ENCODE measurements around the gene ATP1B1. TPM values are rescaled to one million over a fixed set of nuclear protein-coding genes. Genes with fewer than 3 reads are reported as not detected.

The ATP1B1 gene
- total RNA-seq, 1 experiment from 2014 or later = 48.6 TPM

GRCh38 chr1:169133801-169134502 lies 27.5 kb downstream of the ATP1B1 start:
- Histone ChIP-seq H3K4me1 (ENCODE audit: control insufficient read depth in 1 of 2, insufficient read depth in 2 of 2, low read length in 2 of 2) (peaks cover 0 to 22% of the 10 kb centered on the region in 2 experiments; a peak in 2 of 4 replicates), H3K9ac (ENCODE audit: low read length) (no peak overlapping the region), H3K9me3 (ENCODE audit: control insufficient read depth in 1 of 2, insufficient read depth in 1 of 2, low read depth in 1 of 2, low read length in 2 of 2) (no peaks in the 10 kb centered on the region), H3K27ac (ENCODE audit: low read depth, low read length) (no peak overlapping the region), H4K20me1 (ENCODE audit: insufficient read depth) (no peaks in the 10 kb centered on the region), H3K79me2 (ENCODE audit: insufficient read depth, low read length) (0 out of 2 replicates have a peak, but pooled peaks cover 4% of the 10 kb centered on the region), H3K9me2 (ENCODE audit: insufficient read depth) (no peaks in the 10 kb centered on the region), H3K4me2 (ENCODE audit: low read length) (no peak overlapping the region), H2AFZ (ENCODE audit: low read depth, low read length, poor library complexity, severe bottlenecking) (no peak overlapping the region), H3K4me3 (replicated peaks in 1 of 2; ENCODE audit: low read depth in 1 of 2, low read length in 2 of 2) (no peak overlapping the region), H3K36me3 (ENCODE audit: control insufficient read depth in 1 of 2, insufficient read depth in 2 of 2, low read length in 2 of 2) (peaks cover 7 to 29% of the 10 kb centered on the region in 2 experiments; a peak in 2 of 4 replicates), H3K27me3 (ENCODE audit: insufficient read depth, low read length) (no peaks in the 10 kb centered on the region)
- no TSS peak for BruUV-seq (replicated peaks)
- RAD21 ChIA-PET (ENCODE audit: low non-redundant PET in 1 of 2, low total read pairs in 2 of 2, uncharacterized antibody in 2 of 2, unreplicated experiment in 2 of 2) = interaction anchor here in 1 of 2 experiments (0.6 kb wide), 1 partner anchor 395 kb away, joined by 3 read pairs; no protein-coding TSS in a partner anchor
- CTCF ChIA-PET = interaction anchor here (1.2 kb wide), 1 partner anchor 528 kb away, joined by 3 read pairs; no protein-coding TSS in a partner anchor
- TF ChIP-seq TCF7L2 (IDR thresholded peaks at IDR 0.05; ENCODE audit: borderline replicate concordance, extremely low read depth, insufficient read depth, insufficient read length) (no peak), CBX3 (IDR thresholded peaks at IDR 0.05; ENCODE audit: low read depth) (no peak), EZH2phosphoT487 (IDR thresholded peaks at IDR 0.05; ENCODE audit: borderline replicate concordance) (no peak), CTCF (IDR thresholded peaks at IDR 0.05 in 2 of 3, conservative IDR thresholded peaks at IDR 0.05 in 1 of 3; ENCODE audit: borderline replicate concordance in 1 of 3, insufficient read depth in 1 of 3, low read depth in 2 of 3, low read length in 2 of 3) (peak; percentile 8 to 46 (median 39); a peak in 4 of 6 replicates), ELF1 (IDR thresholded peaks at IDR 0.05; ENCODE audit: borderline replicate concordance, low read depth) (no peak), MAX (IDR thresholded peaks at IDR 0.05) (no peak), POLR2A (IDR thresholded peaks at IDR 0.05; ENCODE audit: borderline replicate concordance, extremely low read depth, insufficient read depth, insufficient read length) (no peak), RAD21 (IDR thresholded peaks at IDR 0.05; ENCODE audit: low read depth) (peak; percentile 66)
- intact Hi-C loops (cut with micrococcal nuclease) = loop anchor here (5.0 kb wide), 2 partner anchors 213 to 532 kb away; no protein-coding TSS in a partner anchor
- DNase-seq (ENCODE audit: low read depth, low spot score) = no peak
- ATAC-seq = no peak; the same call in none of the 2 replicates
- POLR2A ChIA-PET = interaction anchor here (0.9 kb wide), 1 partner anchor 26 kb away, joined by 3 read pairs; no protein-coding TSS in a partner anchor
